Tibial artery (tissue), 4 donors: Measurements from ENCODE around the gene AP1B1.

ENCODE experiments used
- DNase-seq, 2 donors: peaks; one replicate each; pipeline ENCODE4 v3.0.0-alpha.2; 2019
- H3K27ac ChIP-seq, 2 donors: fragments of 200-600 bp; sonication (generic) in 1 of 2; 1 replicate in 1 of 2; 2 replicates in 1 of 2; pipeline ENCODE4 v1.5.1; 2018 to 2019; ENCODE audit warnings: mild to moderate bottlenecking in 1 of 2
- H3K27me3 ChIP-seq, 2 donors: fragments of 200-600 bp; sonication (generic) in 1 of 2; one replicate each; pipeline versions ENCODE4 v1.5.1 to v1.6.0; 2016 to 2019
- H3K36me3 ChIP-seq, 3 donors: fragments of 200-600 bp; sonication (generic) in 2 of 3; one replicate each; pipeline ENCODE4 v1.5.1; 2016 to 2019; ENCODE audit warnings: mild to moderate bottlenecking in 2 of 3
- H3K4me1 ChIP-seq, 4 donors: fragments of 200-600 bp; sonication (generic) in 2 of 4; 1 replicate in 3 of 4; 2 replicates in 1 of 4; pipeline ENCODE4 v1.5.1; 2016 to 2019
- H3K4me3 ChIP-seq, 2 donors: fragments of 200-600 bp; sonication (generic) in 1 of 2; 1 replicate in 1 of 2; 2 replicates in 1 of 2; pipeline ENCODE4 v1.5.1; 2018 to 2019; ENCODE audit warnings: mild to moderate bottlenecking in 2 of 2
- H3K9me3 ChIP-seq, 3 donors: fragments of 200-600 bp; sonication (generic) in 1 of 3; one replicate each; pipeline ENCODE4 v1.5.1; 2016 to 2019
- intact Hi-C: fragments of 100-400 bp; cut with DNase I; formaldehyde crosslinking; loops from one replicate; pipeline ENCODE4 v1.15.0; 2023; ENCODE audit warnings: low total_unique reads
- TF ChIP-seq, protein P1 (sequence below), 2 experiments: fragments of 200-600 bp in 1 of 2; fragments of 450-650 bp in 1 of 2; IDR thresholded peaks; one replicate each; pipeline ENCODE4 v1.5.1; 2017 to 2019; ENCODE audit warnings: antibody characterized with exemption in 2 of 2, mild to moderate bottlenecking in 1 of 2, moderate library complexity in 1 of 2

Gene AP1B1

DNA sequence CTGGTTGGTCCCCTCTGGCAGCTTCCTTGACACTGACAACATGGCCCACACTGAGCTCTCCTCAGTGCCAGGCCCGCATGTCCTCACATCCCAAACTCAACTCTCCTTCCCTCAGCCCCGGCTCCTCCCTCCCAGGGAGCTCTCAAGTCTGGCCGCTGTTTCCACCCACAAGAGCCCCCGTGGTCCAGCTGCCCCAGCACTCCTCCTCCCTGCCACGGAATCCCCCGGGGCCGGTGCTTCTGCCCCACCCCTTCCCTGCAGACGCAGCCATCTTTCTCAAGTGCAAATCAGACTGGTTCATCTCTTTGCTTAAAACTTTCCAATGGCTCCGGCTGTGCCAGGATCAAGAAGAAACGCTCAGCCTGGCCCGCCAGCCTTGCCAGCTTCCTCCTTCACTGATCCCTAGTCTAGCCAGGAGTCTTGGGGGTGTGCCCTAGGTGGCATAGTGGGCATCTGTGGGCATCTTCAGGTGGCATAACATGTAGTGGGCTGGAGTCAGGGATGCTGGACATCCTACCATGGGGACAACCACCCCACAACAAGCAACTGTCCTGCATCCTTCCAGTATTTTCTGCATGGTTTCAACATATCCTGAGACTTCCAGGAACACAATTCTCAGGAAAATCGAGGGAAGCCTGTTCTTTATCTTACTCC, 50.6 kb downstream of the AP1B1 start:
- Histone ChIP-seq H3K36me3 (peaks cover 56 to 100% (median 97%) of the 10 kb centered on the region in 3 donors), H3K4me1 (peaks cover 0 to 10% (median 0%) of the 10 kb centered on the region in 4 donors), H3K9me3 (no peaks in the 10 kb centered on the region), H3K27ac (no peak overlapping the region), H3K4me3 (no peak overlapping the region), H3K27me3 (no peaks in the 10 kb centered on the region)
- TF ChIP-seq, protein P1, sequence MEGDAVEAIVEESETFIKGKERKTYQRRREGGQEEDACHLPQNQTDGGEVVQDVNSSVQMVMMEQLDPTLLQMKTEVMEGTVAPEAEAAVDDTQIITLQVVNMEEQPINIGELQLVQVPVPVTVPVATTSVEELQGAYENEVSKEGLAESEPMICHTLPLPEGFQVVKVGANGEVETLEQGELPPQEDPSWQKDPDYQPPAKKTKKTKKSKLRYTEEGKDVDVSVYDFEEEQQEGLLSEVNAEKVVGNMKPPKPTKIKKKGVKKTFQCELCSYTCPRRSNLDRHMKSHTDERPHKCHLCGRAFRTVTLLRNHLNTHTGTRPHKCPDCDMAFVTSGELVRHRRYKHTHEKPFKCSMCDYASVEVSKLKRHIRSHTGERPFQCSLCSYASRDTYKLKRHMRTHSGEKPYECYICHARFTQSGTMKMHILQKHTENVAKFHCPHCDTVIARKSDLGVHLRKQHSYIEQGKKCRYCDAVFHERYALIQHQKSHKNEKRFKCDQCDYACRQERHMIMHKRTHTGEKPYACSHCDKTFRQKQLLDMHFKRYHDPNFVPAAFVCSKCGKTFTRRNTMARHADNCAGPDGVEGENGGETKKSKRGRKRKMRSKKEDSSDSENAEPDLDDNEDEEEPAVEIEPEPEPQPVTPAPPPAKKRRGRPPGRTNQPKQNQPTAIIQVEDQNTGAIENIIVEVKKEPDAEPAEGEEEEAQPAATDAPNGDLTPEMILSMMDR (IDR thresholded peaks at IDR 0.05): no peak
- DNase-seq: no peak
- intact Hi-C loops: no loop called here

DNA sequence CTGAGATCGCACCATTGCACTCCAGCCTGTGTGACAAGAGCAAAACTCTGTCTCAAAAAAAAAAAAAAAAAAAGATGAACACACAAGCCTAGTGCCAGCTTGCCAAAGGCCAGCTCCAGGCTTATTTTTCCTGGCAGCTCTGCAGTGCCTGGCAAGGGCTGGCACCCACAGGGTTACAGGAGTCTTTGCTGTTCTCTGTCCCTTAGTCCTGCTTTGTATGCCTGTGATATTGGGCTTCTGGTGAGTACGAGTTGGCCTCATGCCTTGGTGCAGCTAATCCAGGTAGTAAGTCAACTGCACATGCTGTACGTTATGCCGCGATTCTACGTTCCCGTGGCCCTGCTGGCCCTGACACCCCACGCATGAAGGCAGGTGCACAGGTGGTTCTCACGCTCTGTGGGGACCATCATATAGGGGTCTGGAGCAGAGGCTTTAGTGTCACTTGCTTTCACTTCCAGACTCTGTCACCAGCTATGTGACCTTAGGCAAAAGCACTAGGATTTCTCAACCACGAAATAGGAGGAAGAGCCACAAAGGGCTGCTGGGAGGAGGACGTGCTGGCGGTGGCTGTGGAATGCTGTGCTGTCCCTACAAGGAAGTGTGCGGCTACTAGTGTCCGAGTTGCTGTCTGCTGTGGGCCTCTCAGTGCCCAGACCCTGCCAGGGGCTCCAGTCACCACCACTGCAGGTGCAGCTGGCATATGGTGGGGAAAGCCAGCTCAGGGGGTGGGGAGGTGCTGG, 51.4 kb downstream of the AP1B1 start:
- Histone ChIP-seq H3K4me1 (peaks cover 0 to 10% (median 0%) of the 10 kb centered on the region in 4 donors), H3K27ac (no peak overlapping the region), H3K4me3 (no peak overlapping the region), H3K9me3 (no peaks in the 10 kb centered on the region), H3K27me3 (no peaks in the 10 kb centered on the region), H3K36me3 (peaks cover 48 to 97% (median 89%) of the 10 kb centered on the region in 3 donors)
- TF ChIP-seq, protein P1 (IDR thresholded peaks at IDR 0.05): no peak
- DNase-seq: no peak
- intact Hi-C loops: no loop called here

DNA sequence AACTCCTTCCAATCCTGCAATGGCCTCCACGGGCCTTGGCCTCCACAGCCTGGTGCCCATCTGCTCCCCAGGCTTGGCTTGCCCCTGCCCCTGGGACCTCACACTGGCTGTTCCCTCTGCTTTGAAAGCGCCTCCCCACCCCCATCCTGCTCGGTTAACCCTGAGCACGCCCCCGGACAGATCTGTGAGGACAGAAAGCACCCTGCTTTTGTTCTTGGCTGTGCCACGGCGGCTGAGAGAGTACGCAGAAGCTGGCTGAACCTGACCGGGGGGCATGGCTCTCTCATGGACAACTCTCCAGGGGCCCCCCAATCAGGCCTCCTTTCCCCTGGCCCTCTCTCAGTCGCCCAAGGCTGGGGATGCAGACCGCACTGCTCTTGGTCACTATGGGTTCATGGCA, 52.7 kb downstream of the AP1B1 start:
- Histone ChIP-seq H3K27ac (no peak overlapping the region), H3K36me3 (peaks cover 37 to 96% (median 87%) of the 10 kb centered on the region in 3 donors), H3K9me3 (no peaks in the 10 kb centered on the region), H3K4me1 (peaks cover 0 to 10% (median 0%) of the 10 kb centered on the region in 4 donors), H3K4me3 (no peak overlapping the region), H3K27me3 (no peaks in the 10 kb centered on the region)
- DNase-seq: no peak
- TF ChIP-seq, protein P1 (IDR thresholded peaks at IDR 0.05): no peak
- intact Hi-C loops: no loop called here

DNA sequence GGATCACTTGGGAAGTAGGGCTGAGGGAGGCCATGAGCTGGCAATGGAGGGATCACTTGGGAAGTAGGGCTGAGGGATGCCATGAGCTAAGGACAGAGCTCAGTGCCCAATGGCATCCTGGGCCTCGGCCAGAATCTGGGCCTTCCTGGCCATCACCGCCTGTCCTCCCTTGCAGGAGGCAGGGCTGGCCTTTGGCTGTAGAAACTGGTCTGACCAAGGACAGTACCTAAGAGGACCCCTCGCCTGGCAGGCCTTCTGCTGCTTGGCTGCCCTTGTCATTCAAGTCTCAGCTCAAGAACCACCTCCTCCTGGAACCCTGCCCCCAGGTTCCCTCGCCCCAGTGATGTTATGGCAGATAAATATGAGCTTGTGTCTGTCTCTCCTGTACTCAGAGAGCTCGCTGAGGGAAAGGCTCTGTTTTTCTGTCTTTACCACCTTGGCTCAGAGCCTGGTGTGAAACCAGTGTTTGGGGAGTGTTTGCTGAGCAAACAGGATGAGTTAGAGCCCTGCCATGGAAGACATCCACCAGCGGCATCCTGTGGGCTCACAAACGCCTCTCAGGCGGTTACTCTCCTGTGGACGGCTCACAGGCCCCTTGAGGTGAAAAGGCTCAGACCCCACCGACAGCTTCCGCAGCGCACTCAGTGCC, 53.5 kb downstream of the AP1B1 start:
- Histone ChIP-seq H3K9me3 (no peaks in the 10 kb centered on the region), H3K4me1 (peaks cover 0 to 10% (median 0%) of the 10 kb centered on the region in 4 donors), H3K27me3 (no peaks in the 10 kb centered on the region), H3K27ac (no peak overlapping the region), H3K36me3 (peaks cover 28 to 96% (median 87%) of the 10 kb centered on the region in 3 donors), H3K4me3 (no peak overlapping the region)
- intact Hi-C loops: no loop called here
- TF ChIP-seq, protein P1 (IDR thresholded peaks at IDR 0.05): no peak
- DNase-seq: no peak

DNA sequence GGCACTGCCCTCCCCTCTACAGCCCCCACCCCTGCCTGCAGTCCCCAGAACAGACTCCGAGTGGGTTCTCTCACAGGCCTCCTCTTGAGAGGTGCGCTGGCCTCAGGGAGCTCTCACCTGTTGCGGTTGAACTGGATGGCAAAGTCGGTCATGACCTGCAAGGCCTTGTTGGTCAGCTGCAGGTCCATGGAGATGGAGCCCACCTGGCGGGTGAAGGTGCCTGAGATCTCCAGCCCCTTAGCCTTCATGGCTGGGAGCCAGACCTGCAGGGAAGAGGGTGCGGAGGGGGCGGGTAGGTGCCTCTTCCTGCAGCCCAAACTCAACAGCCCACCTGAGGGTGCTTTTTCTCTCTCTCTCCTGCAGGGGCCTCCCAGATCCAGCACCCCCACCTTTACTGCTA, 54.2 kb downstream of the AP1B1 start:
- H3K4me1 ChIP-seq: peaks cover 0 to 10% (median 0%) of the 10 kb centered on the region in 4 donors

More for the DNA sequence above, 54.2 kb downstream of the AP1B1 start:
- TF ChIP-seq, protein P1 (IDR thresholded peaks at IDR 0.05): no peak
- no peak overlapping the region for H3K4me3 ChIP-seq
- no peak for DNase-seq
- no peaks in the 10 kb centered on the region for H3K27me3 ChIP-seq
- H3K27ac ChIP-seq: no peak overlapping the region
- H3K36me3 ChIP-seq: peaks cover 21 to 96% (median 87%) of the 10 kb centered on the region in 3 donors
- H3K9me3 ChIP-seq: no peaks in the 10 kb centered on the region
- intact Hi-C loops: no loop called here
